ENCODE results near the gene RHPN2.

Gene RHPN2

DNA sequence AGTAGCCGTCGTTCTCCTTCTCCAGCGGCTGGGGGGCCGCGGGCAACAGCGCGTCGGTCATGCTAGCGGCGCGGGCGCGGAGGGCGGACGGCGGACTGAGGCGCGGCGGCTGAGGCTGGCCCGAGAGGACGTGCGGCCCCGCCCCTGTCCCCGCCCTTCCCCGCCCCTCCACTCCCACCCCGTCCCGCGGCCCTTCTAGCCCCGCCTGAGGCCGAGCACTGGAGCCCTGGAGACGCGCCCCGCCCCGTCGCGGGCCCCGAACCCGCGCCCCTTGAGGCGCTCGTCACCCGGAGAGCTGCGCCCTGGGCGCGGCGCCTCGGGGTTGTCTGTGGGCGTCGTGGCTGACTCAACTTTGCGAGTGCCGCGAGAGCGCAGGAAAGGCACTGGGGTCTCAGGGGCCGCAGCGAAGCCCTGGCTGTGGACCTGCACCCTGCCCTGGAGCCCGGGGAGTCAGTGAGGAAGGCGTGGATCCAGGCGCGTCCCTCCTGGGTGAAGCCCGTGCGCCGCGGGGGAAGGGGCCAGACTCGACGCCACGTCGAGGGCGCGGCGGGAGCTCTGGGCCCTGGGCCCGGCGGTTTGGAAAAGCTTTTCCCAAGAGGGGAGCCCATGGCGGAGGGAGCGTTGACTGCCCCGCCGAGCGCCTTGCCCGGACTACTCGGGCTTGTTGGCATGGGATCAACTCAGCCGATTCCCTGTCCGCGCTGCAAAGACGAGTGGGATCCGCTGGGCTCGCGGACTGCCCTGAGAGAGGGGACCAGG is at the start of gene RHPN2:
Gene RHPN2, minus strand, starts transcription at position 97 of the 759 bp plus-strand sequence. Its CDS starts 36 bp downstream, at position 61.
- DNase-seq (ENCODE audit: low read depth in 2 of 2, low spot score in 1 of 2) = peak; percentile 9 to 17

DNA sequence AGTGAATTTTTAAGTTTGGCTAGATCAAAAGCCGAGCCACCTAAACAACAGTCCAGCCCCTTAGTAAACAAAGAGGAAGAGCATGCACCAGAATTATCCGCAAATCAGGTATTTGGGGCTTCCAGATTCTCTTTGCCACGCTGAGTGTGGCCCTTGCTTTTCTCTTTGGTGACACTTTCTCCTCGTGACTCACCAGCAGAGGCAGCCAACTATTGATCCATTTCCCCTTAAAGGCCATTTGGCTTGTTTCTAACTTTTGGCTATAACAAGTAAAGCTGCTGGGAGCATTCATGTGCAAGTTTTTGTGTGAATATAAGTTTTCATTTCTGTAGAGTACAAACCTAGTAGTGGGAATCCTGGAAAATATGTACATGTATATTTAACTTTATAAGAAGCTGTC is 49.6 kb upstream of the RHPN2 start:
- DNase-seq (ENCODE audit: low read depth in 2 of 2, low spot score in 1 of 2) = no peak

DNA sequence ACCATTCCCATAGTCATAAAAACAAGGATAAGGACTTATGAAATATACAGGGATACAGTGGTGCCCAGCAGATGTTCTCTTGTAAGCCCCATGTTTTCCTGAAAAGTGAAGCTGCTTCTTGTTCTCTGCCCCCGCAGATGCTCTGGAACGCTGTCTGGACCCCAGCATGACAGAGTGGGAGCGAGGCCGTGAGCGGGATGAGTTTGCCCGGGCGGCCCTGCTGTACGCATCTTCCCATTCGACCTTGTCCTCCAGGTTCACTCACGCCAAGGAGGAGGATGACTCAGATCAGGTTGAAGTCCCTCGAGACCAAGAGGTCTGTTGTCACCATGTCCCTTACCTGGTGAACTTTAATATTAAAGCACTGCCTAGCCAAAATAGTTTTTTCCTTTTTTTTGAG is 46.9 kb upstream of the RHPN2 start:
- DNase-seq (ENCODE audit: low read depth in 2 of 2, low spot score in 1 of 2) = no peak

DNA sequence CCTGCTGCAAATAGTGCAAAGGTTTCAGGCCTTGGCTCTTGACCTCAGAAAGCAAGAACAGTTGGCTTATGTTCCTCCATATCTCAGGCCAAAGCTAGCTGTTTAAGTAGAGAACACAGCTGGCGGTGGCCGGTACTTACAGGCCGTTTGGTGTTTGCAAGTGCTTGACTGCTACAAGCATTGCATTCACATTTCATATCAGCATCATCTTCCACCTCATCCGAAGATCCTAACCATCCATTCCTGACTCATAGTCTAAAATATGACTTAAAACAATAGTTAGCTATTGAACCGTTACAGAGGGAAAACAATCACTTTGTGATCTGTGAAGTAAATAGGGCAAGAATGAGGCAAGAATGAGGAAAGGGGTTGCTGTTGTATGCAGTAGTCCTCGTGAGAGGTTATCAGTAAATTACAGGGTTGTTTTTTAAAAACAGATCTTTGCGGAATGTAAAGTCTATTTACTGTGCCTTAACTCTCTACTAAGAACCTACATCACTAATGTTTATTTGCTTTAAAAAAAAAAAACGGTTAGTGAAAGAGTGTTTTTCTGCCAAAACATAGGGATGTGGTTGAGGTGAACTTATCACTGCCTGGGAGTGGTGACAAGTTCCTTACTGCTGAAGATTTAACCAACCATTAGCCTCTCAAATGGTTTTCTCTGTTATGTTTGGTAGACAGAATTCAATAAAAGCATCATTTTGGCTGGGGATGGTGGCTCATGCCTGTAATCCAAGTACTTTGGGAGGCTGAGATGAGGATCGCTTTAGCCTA is 45.6 kb upstream of the RHPN2 start:
- no peak for DNase-seq (ENCODE audit: low read depth in 2 of 2, low spot score in 1 of 2)

DNA sequence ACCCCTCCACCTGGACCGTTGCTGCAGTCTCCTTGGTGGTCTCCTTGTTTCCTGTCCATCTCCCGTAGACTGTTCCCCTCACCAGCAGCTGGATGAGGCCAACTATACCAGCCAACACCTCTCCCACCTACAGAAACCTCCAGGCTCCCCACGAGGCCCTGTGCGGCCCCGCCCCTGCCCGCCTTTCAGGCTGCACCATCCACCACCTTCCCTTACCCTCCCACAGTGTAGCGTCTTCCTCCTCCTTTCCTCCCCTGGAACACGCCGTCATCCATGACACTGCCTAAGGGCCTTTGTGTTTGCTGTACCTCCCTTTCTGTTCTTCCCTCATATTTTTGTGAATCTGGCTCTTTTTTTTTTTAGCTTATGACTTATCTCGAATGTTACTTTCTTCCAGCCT is 43.5 kb upstream of the RHPN2 start:
- DNase-seq (ENCODE audit: low read depth in 2 of 2, low spot score in 1 of 2) = no peak

DNA sequence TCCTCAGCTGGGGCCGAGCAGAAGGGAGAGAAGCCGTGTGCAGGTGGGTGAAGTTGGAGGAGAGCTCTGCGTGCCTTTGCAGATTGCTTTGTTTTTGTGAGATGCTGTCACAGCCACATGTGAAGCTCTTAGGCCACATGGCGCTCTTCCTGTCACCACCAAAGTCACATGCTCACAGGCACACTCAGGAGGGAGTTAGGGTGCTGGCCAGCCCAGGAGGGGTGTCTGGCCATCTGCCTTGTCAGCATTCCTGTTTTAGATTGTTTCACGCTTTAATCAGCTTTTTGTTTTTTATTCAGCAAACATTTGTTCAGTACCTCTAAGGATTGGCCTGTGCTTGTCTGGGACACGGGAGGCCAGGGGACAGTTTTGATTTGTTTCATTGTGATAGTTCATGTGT is 38.2 kb upstream of the RHPN2 start:
- no peak for DNase-seq (ENCODE audit: low read depth in 2 of 2, low spot score in 1 of 2)

DNA sequence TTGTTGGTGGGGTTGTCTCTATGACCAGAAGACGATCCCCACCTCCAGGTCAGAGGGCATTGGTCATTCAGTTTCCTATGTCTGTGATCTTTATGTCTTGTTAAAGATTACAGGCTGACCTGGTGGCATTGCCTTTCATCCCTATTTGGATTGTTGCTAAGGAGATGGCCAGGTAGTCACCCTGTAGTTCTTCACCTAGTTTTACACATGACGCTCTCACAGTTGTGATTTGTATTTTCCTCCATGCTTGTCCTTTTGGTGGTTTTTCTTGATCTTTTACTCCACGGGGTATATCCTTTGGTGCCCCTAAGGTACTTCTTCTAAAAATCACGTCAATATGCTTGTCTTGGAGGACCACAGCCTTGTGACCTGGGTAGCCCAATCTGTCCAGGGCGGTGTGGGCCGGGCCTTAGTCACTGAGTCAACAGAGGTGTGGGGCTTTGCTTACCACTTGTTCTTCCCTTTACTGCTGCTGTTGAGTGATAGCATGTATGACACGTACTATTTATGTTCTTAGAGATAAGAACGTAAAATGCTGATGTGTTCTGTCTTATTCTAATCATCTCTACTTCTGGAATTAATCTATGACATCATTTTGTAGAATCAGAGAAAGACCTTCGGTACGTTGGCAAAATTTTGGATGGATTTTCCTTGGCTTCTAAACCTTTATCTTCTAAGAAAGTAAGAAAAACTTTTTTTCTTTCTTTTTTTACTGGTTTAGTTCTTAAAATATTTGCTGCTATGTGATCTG is 36.4 kb upstream of the RHPN2 start:
- no peak for DNase-seq (ENCODE audit: low read depth in 2 of 2, low spot score in 1 of 2)

DNA sequence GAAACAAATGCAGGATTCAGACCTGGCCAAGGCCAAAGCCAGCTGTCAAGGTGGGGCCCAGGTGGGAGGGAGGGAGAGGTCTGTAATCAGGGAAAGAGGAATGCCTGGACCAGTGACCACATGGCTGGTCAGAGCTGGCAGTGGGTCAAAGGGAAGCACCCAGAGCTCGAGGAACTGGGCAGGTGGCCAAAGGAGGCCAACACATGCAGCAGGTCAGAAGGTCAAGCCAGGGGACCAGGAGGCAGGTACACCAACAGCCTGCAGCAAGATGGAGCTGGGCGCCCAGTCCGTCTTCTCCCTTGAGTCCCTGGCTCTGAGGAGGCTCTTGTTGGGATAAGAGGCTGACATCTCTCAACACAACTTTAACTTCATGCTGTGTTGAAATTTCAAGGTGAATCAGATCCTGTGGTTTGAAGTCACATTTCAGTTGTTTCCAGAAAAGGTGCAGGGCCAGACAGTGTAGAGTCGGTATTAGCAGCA is 33.4 kb upstream of the RHPN2 start:
- DNase-seq (ENCODE audit: low read depth in 2 of 2, low spot score in 1 of 2) = no peak

DNA sequence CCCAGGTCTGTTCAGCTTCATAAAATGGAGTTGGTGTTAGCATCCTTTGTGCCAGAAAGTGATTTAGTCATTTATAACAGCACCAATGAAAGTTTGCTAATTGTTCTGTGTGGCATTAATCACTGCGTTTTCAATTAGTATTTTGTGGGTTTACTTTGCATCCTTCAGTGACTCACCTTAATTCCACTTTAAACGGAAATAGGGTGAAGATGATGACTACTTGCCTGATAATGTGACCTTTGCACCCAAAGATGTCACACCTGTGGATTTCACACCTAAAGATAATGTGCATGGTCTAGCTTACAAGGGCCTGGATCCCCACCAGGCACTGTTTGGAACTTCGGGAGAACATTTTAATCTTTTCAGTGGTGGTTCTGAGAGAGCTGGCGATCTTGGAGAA is 31.3 kb upstream of the RHPN2 start:
- DNase-seq (ENCODE audit: low read depth in 2 of 2, low spot score in 1 of 2) = no peak

DNA sequence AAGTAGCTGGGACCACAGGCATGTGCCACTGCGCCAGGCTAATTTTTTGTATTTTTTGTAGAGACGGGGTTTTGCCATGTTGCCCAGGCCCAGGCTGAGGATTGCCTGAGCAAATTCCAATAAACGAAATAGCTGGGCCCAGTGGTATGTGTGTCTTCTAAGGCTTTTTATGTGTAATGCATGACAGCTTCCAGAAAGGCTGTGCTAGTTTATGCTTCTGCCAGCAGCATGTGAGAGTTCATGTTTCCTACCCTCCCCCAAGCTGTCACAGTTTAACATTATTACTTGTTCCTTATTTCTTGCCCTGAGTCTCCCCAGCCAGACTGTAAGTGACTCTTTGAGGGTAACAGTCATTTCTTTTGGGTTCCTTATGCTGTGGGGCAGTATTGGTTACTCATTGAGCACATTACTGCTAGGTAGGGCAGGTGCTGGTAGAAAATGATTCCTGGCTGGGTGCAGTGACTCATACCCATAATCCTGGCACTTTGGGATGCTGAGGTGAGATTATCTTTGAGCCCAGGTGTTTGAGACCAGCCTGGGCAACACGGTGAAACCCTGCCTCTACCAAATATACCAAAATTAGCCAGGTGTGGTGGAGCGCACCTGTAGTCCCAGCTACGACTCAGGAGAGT is 29.9 kb upstream of the RHPN2 start:
- DNase-seq (ENCODE audit: low read depth in 2 of 2, low spot score in 1 of 2) = no peak

DNA sequence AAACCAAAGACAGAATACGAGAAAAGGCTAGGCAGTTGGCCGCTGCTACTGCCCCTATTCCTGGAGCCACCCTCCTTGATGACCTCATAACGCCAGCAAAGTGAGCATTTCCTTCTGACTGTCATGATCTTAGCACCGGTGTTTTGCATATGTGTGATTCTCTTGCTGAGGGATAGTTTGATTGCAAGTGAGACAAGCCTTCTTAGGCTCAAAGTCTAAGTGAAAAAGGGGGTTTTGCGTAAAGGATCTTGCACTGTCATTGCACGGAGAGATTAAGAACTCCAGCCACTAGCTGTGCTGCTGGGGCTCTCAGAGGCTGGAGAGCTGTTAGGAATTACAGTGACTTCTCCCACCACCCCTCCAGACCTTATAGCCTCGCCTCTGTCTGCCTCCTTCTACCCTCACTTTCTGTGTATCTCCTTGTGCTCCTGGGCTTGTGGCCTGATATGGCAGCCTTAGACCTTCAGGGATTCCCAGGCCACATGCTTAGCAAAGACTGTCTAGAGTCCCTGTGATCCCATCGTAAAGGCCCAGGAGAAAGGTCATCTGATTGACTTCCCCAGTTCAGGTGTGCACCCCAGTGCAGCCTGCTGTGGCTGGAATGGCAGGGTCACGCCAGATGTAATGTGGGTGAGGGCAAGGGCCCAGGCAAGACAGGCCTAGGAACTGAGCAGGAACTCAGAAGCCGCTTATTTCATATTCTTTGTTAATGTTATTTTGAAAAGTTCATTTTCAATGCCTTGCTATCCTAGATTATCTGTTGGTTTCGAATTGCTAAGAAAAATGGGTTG is 28.9 kb upstream of the RHPN2 start:
- DNase-seq (ENCODE audit: low read depth in 2 of 2, low spot score in 1 of 2) = no peak

DNA sequence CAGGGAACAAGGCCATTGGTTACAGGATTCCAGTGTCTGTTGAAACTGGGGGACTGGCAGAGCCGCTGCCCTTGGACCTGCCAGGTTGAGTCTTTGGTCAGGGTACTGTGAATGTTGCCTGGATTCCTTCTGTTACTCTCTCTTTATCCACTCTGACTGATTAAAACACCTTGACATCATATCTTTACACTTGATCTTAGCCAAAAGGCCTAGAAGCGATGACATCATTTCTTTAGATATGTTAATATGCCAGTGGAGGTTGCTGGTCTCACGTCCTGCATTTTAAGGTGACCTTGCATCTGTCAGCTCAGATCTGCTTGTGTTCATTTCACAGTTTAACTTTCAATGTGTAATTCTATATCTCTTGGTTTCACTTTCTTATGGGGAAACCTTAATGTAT is 25.5 kb upstream of the RHPN2 start:
- no peak for DNase-seq (ENCODE audit: low read depth in 2 of 2, low spot score in 1 of 2)

DNA sequence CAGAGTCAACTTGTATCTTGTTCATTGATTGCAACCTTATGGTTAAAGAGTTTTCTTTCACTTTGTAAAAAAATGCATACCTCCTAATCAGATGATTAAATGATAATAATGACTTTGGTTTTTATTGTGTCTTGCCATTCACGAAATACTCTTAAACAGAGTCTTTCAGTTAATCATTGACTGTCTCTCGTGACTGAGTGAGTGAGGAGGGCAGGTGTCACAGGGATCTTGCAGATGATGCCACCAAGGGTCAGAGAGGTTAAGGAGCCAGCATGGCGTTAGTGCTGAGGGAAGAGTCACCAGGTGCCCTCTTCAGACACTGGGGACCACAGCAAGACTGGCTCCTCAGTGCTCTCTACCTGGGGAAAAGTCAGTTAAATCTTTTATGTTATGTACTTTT is 24.3 kb upstream of the RHPN2 start:
- DNase-seq (ENCODE audit: low read depth in 2 of 2, low spot score in 1 of 2) = no peak

DNA sequence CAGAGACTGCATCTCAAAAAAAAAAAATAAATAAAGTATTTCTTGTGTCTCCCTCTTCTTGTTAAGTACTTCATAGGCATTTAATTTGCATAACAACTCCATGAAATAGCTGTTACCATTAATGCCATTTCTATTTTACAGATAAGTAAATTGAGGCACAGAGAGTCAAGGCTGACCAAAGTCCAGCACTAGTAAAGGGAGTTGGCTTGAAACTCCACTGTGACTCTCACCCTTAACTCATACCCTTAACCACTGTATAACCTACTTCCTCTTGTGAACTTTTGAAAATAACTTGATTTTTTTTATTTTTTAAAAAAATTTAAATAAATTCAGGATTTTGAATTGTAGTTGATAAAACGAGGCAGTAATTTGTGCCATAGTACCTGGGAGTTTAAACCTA is 22.3 kb upstream of the RHPN2 start:
- no peak for DNase-seq (ENCODE audit: low read depth in 2 of 2, low spot score in 1 of 2)

DNA sequence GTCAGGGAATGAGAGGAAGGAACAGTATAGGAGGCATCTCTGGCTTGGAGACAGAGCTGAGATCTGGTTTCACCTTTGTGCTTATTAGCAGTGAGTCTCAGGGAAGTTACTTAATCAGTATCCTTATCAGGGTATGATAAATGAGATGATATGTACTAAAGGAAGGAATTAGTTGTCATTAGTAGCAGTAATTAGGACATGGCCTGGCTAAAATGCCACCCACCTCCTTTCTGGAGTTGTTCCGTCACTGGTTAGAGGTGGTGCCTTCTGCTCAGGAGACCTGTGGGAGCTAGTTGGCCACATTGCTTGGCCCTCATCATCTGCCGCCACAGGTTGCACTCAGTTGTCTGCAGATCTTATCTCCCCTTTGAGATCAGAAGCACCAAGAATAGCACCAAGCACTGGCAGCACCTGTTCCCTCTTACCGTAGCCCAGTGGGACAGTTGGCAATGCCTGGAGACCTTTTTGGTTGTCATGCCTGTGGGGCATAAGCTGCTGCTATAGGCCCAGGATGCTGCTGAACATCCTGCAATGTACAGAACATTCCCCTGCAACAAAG is 21.0 kb upstream of the RHPN2 start:
- DNase-seq (ENCODE audit: low read depth in 2 of 2, low spot score in 1 of 2) = no peak

DNA sequence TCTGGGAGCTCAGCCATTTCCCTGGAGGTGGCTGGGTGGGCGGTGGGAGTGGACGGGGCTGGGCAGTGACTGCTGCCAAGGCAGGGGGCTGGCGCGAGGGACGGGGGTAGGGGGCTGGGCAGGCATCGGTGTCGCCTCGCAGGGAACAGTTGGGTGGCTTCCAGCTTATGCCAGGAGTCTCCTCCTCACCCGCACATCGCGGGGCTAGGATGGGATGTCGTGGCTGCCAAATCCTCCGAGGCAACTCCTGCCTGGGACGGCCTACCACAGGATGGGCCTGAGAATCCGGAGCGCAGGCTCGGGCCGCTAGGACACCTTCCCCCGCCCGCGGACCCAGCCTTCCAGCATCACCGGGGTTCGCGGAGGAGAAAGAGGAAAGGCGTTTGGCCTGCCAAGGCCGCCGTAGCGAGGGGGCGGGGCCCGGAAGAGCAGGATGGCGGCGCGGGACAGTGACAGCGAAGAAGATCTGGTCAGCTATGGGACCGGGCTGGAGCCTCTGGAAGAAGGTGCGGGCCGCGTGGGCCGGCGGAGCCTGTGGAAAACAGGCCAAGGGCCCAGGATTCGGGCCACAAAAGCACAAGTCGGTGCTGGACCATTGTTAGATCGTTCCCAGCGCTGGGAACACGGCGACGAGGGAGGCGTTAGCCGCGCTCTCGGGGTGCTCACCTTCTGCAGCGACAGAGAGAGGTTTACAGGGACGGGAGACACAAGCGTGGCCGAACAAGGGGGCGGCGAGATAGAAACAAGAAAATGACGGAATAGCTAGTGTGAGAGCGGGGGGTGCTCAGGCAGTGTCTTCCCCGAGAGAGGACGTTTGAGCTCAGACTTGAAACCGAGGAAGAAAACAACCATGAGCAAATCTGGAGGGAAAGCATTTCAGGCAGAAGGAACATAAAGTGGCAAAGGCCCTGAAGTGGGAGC is 16.3 kb upstream of the RHPN2 start, which contains the start of gene GPATCH1:
Gene GPATCH1, plus strand, starts transcription at position 421 of the 921 bp plus-strand sequence. Its CDS starts 13 bp downstream, at position 434.
- DNase-seq (ENCODE audit: low read depth in 2 of 2, low spot score in 1 of 2) = peak; percentile 60

DNA sequence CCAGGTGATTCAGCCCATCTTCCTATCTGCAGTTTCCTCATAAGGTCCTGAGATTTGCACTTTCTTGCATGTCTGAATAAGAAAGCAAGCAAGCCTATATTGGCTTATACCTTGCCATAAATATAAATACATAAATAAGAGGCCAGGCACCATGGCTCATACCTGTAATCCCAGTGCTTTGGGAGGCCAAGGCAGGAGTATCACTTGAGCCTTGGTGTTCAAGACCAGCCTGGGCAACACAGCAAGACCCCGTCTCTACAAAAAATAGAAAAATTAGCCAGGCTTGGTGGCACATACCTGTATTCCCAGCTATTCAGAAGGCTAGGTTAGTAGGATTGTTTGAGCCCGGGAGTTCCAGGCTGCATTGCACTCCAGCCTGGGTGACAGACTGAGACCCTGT is 10.8 kb upstream of the RHPN2 start:
- DNase-seq (ENCODE audit: low read depth in 2 of 2, low spot score in 1 of 2) = no peak

DNA sequence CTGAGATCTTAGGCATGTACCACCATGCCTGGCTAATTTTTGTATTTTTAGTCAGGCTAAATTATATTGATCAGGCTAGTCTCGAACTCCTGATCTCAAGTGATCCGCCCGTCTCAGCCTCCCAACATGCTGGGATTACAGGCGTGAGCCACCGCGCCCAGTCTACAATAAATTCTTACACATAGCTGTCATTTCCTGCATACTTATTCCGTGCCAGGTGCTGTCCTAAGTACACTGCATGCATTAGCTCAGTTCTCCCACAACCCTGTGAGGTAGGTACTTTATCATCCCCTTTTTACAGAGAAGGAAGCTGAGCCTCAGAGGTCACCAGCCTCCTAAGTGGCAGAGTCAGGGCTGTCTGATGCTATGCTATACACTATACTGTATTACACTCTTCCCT is 7.2 kb upstream of the RHPN2 start:
- DNase-seq (ENCODE audit: low read depth in 2 of 2, low spot score in 1 of 2) = no peak

DNA sequence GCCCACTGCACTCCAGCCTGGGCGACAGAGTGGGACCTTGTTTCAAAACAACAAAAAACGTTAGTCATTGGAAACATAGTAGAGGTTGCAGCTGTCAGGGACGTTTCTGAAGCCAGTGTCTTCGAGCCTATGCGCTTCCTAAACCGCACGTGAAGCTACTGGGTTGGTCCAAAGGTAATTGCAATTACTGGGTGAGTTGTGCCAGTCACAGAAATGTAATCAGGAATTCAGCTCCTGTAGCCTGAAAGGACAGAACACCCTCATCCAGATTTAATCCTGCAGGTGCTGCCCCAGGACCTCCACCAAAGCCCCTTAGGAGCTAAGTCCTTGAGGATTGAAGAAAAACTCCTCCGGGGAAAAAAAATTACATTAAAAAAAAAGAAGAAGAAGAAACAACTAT is 2.4 kb upstream of the RHPN2 start:
- DNase-seq (ENCODE audit: low read depth in 2 of 2, low spot score in 1 of 2) = no peak

All from stimulated activated CD8-positive, alpha-beta memory T cell treated with anti-CD3 and anti-CD28 coated beads, Interleukin-4, amount 100 ng/mL, for 4 hours (primary cell).